GM21717 (cell line): ENCODE measurements around the gene TSC2.

ENCODE experiments used
- ATAC-seq: cut with Tn5 transposase; IDR thresholded peaks from one replicate; pipeline ENCODE4 v1.9.1; 2021; ENCODE audit warnings: mild to moderate bottlenecking, moderate library complexity; ENCODE audit not compliant: unreplicated experiment

The TSC2 gene

GRCh38 chr16:2063861-2064260, 16.1 kb downstream of the TSC2 start:
- ATAC-seq, result no peak

GRCh38 chr16:2064368-2064945, 16.7 kb downstream of the TSC2 start:
- no peak for ATAC-seq

- ATAC-seq, result no peak
Measured at GRCh38 chr16:2066139-2066538, 18.4 kb downstream of the TSC2 start.

GRCh38 chr16:2070576-2071453, 23.0 kb downstream of the TSC2 start:
- no peak for ATAC-seq

- ATAC-seq, result no peak
Measured at GRCh38 chr16:2071454-2072202, 23.8 kb downstream of the TSC2 start.

- no peak for ATAC-seq
Measured at GRCh38 chr16:2072926-2073325, 25.1 kb downstream of the TSC2 start.

- no peak for ATAC-seq
Measured at GRCh38 chr16:2074071-2074470, 26.3 kb downstream of the TSC2 start.

- ATAC-seq, result no peak
Measured at GRCh38 chr16:2075631-2076030, 27.8 kb downstream of the TSC2 start.

- ATAC-seq, result no peak
Measured at GRCh38 chr16:2076072-2076865, 28.5 kb downstream of the TSC2 start.

GRCh38 chr16:2077016-2077415, 29.2 kb downstream of the TSC2 start:
- no peak for ATAC-seq

- ATAC-seq, result no peak
Measured at GRCh38 chr16:2077696-2078095, 29.9 kb downstream of the TSC2 start.

- ATAC-seq, result no peak
Measured at GRCh38 chr16:2078096-2078495, 30.3 kb downstream of the TSC2 start.

GRCh38 chr16:2078691-2079090, 30.9 kb downstream of the TSC2 start:
- ATAC-seq, result no peak

GRCh38 chr16:2079311-2079800, 31.6 kb downstream of the TSC2 start:
- ATAC-seq, result no peak

GRCh38 chr16:2079991-2080390, 32.2 kb downstream of the TSC2 start:
- ATAC-seq, result no peak

- no peak for ATAC-seq
Measured at GRCh38 chr16:2081201-2082084, 33.7 kb downstream of the TSC2 start.

GRCh38 chr16:2082171-2082982, 34.6 kb downstream of the TSC2 start:
- ATAC-seq, result no peak

- ATAC-seq, result no peak
Measured at GRCh38 chr16:2082983-2083364, 35.2 kb downstream of the TSC2 start.

- no peak for ATAC-seq
Measured at GRCh38 chr16:2083409-2083808, 35.6 kb downstream of the TSC2 start.
